Measurements from ENCODE around the gene SYTL3. TPM values are rescaled to one million over a fixed set of nuclear protein-coding genes. Genes with fewer than 3 reads are reported as not detected.
"Not testable (repeated sequence)": the region's sequence is repeated elsewhere in the genome, so short reads cannot be mapped to it uniquely, and the experiment has no call there.

SYTL3 gene
- total RNA-seq, 1 donor from 2014 or later = 5.7 TPM

DNA sequence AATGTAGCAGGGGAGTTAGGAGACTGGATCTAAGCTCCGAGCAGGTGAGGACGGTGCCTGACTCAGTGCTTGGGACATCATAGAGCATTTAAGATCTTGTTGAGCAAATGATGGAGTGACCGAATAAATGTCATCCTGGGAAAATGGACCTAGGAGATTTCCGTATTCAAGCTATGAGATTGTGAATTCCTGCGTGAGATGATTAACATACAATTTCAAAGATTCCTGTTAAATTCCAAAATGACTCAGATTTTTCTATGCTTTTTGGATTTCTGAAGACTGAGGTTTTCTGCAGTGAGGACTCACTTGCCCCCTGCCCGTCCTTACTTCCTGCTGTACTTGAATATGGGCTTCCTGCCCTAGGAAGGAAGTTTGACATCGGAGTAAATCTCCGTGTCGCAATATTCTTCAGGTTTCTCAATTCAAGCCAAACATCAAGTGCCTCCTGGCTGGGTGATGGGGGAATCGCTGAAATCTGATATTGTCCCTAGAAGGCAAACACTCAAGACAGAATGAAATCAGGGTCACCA, 5.2 kb downstream of the SYTL3 start:
- intact Hi-C loops (cut with DNase I) = no loop called here
- no peak for DNase-seq (ENCODE audit: low spot score)

DNA sequence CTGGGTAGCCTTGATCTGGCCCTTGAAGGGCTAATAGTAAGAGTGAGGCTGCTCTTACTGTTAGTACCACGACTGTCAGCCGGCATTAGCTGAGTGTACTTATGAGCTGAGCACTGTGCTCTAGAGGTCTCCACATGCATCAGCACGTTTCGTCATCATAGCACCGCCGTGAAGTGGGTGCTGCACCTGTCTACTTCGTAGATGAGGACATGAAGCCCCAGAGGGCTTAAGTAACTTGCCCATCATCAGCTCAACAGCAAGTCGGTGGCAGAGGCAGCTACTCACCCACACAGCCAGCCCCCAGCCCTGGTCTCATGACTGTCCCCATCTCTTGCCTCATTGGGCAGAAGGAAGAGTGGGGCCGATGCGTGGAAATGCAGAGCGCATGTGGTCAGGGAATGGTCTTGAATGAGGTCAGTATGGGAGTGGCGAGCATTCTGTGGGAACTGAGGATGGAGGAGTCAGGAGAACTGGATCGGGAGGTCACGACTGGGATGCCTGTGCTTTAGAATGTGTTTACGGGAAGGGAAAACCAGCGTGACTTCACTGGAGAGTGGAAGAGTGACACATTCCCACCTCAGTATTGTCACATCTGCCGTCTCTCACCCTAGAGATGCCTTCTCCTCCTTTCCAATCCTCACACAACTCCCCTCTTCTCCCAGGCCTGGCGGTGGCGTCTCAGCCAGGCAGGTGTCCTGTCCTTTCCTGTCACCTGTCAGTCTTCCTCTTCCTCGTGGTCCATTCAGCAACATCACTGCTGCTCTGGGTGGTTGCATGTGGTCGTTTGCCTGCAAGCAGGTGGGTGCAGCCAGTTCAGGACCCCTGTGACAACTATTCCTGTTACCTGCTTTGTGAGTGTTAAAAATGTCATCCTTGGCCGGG, 6.0 kb downstream of the SYTL3 start:
- intact Hi-C loops (cut with DNase I) = no loop called here
- DNase-seq (ENCODE audit: low spot score) = no peak

DNA sequence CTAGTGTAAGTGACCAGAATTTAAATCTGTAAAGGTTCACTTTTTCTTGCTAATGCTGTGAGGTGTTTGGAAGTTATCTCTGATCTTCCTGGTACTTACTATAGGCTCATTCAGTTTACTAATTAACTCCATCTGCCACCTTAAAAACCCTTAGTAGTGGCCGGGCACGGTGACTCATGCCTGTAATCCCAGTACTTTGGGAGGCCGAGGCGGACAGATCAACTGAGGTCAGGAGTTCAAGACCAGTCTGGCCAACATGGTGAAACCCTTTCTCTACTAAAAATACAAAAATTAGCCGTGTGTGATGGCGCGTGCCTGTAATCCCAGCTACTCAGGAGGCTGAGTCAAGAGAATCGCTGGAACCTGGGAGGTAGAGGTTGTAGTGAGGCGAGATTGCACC, 7.1 kb downstream of the SYTL3 start:
- DNase-seq (ENCODE audit: low spot score); intact Hi-C loops (cut with DNase I): not testable (repeated sequence)

DNA sequence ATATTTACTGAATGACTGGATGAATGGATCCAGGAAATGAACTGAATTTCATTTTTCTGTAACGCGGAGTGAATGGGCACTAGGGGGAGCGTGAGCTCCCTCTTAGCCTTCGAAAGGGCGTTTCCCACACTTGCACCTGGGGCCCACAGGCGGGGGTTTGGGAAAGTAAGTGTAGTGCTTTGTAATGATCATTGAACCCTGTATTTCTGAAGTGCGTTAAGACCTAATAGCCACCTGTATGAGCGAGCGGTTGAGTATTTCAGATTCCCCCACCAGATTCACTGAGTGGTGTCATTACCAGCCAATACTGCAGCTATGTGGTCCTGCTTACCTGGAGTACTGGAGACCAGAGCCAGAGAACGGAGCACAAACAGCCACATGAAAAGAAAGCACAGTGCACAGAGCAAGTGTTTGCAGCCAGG, 10.5 kb downstream of the SYTL3 start:
- intact Hi-C loops (cut with DNase I) = no loop called here
- no peak for DNase-seq (ENCODE audit: low spot score)

DNA sequence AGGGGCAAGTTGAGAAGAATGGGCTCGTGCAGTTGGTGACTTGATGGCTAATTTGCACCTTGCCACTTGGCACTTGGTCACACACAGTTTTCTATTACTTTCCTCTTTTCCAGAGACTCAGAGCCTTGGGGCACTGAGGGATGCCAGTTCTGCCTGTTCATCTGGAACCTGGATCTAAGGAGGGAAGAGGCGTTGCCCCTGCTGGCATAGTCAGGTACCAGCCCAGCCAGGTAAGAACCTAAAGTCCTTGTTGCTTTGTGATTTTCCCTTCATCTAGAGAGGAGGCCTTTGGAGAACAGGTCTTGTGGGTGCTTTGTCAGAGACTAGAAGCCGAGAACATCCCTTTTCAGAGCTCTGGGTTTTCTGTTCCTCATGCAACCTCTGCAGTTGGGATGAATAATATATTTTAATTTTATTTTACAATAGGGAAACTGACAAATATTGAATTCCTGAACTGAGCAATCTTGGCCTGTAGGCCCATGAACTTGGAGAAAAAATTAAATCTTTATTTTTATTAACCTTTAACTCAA, 11.4 kb downstream of the SYTL3 start:
- DNase-seq (ENCODE audit: low spot score) = no peak
- intact Hi-C loops (cut with DNase I) = no loop called here

- intact Hi-C loops (cut with DNase I) = no loop called here
Measured at GRCh38 chr6:158662607-158662953, 12.7 kb downstream of the SYTL3 start.

GRCh38 chr6:158662954-158663624, 13.2 kb downstream of the SYTL3 start:
- no peak for DNase-seq (ENCODE audit: low spot score)
- intact Hi-C loops (cut with DNase I) = no loop called here

More at GRCh38 chr6:158662607-158662953, 12.7 kb downstream of the SYTL3 start:
- DNase-seq (ENCODE audit: low spot score) = no peak

- DNase-seq (ENCODE audit: low spot score) = no peak
- intact Hi-C loops (cut with DNase I) = no loop called here
Measured at GRCh38 chr6:158663625-158664165, 13.8 kb downstream of the SYTL3 start.

- intact Hi-C loops (cut with DNase I) = no loop called here
- no peak for DNase-seq (ENCODE audit: low spot score)
Measured at GRCh38 chr6:158665332-158665731, 15.5 kb downstream of the SYTL3 start.

DNA sequence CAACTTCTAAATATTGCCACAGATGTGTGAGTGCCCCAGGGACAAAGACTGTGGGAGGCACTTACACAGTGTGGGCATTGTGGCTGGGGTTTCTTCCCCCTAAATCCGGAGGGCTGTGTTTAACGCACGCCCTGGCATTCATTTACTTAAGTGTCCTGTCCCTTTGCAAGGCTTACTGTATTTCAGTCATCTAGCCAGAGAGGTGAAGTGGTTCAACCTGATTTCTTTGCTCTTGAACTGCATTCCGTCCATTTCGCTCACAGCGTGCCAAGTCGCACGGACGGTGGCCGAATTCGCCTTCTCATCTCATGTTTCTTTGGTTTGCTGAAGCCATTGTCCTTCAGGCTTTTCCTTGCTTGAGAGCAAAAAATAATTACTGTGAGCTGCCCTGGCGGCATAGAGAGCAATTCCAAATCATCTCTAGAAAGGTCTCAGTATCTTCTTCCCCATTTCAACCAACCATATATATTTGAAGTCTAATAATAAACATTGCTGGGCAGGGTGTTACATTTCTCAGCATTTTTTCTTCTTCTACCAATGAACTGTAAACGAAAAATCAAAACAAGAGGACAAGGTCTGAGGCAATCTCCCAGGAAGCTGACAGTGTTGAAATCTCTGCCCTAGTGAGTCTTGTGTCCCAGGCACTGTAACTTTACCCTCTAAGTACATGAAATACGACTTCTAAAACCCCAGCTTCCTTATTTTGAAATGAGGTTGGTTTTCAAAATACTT, 16.9 kb downstream of the SYTL3 start:
- intact Hi-C loops (cut with DNase I) = no loop called here
- no peak for DNase-seq (ENCODE audit: low spot score)

DNA sequence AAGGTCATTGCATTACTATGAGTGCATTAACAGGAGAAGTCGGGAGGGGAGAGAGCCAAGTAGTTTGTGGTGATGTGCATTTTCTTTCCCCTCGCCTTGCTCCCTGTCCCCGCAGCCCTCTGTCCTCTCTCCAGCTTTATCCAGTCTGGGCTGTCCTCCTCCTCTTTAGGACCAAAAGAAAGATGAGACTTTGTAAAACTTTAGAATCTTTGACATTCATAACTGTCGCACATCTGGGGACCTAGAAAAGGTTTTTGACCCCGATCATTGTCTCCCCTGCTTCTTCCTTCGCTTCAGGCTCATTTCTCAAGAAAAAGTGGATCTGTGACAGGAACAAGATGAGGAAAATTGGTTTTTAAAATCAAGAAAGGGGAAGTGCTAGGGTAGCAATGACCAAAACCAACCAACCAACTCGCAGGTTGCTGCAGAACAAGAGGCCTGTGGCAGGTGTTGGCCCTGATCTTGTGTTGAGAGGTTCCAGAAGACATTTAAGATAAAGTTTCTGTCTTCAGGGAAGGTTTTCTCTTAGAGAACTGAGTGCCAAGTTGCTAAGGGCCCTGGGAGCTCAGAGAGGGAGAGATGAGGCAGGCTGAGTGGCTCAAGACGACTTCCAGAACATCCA, 17.6 kb downstream of the SYTL3 start:
- no peak for DNase-seq (ENCODE audit: low spot score)
- intact Hi-C loops (cut with DNase I) = no loop called here

GRCh38 chr6:158668707-158669103, 18.9 kb downstream of the SYTL3 start:
- DNase-seq (ENCODE audit: low spot score) = no peak
- intact Hi-C loops (cut with DNase I) = no loop called here

- DNase-seq (ENCODE audit: low spot score) = no peak
- intact Hi-C loops (cut with DNase I) = no loop called here
Measured at GRCh38 chr6:158669145-158670035, 19.5 kb downstream of the SYTL3 start.

DNA sequence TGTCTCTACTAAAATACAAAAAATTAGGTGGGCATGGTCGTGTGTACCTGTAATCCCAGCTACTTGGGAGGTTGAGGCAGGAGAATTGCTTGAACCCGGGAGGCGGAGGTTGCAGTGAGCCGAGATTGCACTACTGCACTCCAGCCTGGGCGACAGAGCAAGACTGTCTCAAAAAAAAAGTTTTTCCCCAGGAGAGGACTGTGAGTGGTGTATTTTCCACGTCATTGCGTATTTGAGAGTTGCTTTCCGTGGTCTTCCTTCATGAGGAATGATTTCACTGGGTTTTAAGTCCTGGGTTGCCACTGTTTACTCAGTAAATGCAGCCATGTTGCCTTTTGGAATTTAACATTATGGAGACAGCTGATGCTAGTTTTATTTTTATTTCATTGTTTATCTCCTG, 22.3 kb downstream of the SYTL3 start:
- intact Hi-C loops (cut with DNase I); DNase-seq (ENCODE audit: low spot score): not testable (repeated sequence)

DNA sequence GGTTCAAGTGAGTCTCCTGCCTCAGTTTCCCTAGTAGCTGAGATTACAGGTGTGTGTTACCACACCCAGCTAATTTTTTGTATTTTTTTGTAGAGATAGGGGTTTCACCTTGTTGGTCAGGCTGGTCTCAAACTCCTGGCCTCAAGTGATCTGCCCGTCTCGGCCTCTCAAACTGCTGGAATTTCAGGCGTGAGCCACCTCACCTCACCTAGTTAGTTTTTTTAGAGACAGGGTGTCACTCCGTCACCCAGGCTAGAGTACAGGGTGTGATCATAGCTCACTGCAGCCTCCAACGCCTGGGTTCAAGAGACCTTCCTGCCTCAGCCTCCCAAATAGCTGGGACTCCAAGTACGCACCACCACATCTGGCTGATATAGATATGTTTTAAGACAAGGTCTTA, 22.9 kb downstream of the SYTL3 start:
- no peak for DNase-seq (ENCODE audit: low spot score)
- intact Hi-C loops (cut with DNase I) = no loop called here

- intact Hi-C loops (cut with DNase I) = no loop called here
- no peak for DNase-seq (ENCODE audit: low spot score)
Measured at GRCh38 chr6:158674342-158675131, 24.7 kb downstream of the SYTL3 start.

- intact Hi-C loops (cut with DNase I) = not testable (repeated sequence)
- DNase-seq (ENCODE audit: low spot score) = peak; percentile 10
Measured at GRCh38 chr6:158677094-158677493, 27.2 kb downstream of the SYTL3 start.
